OCI-LY3 (cell line): ENCODE measurements around the gene TRABD2B.

ENCODE experiments used
- H2AFZ ChIP-seq: fragments of 200-600, 300-600 bp; shearing (Covaris generic); 2 replicates; pipeline ENCODE4 v1.6.0; 2014; ENCODE audit warnings: antibody characterized with exemption, low read depth, low read length
- H3K27ac ChIP-seq: fragments of 200-600, 300-600 bp; sonication (generic); 2 replicates; pipeline ENCODE4 v1.5.1; 2014; ENCODE audit warnings: mild to moderate bottlenecking, low read length, moderate library complexity, mixed read lengths
- H3K27me3 ChIP-seq: fragments of 200-600, 300-600 bp; sonication (generic); 2 replicates; pipeline ENCODE4 v1.6.1; 2014; ENCODE audit warnings: low read depth, low read length, mixed read lengths
- H3K36me3 ChIP-seq: fragments of 200-600, 300-600 bp; sonication (generic); replicated peaks from 2 replicates; pipeline ENCODE3; 2014; ENCODE audit warnings: low read depth, low read length, mixed read lengths
- H3K4me1 ChIP-seq: fragments of 300-600, 200-600 bp; sonication (generic); 2 replicates; pipeline ENCODE4 v1.6.1; 2014; ENCODE audit warnings: low read length, mixed read lengths
- H3K4me2 ChIP-seq: fragments of 200-600, 300-600 bp; sonication (generic); 2 replicates; pipeline ENCODE4 v1.6.1; 2014; ENCODE audit warnings: low read length, mixed read lengths
- H3K4me3 ChIP-seq: fragments of 300-600, 200-600 bp; sonication (generic); 2 replicates; pipeline ENCODE4 v1.5.1; 2014; ENCODE audit warnings: antibody characterized with exemption, mild to moderate bottlenecking, low read length, moderate library complexity
- H3K79me2 ChIP-seq: fragments of 300-600, 200-600 bp; shearing (Covaris generic); 2 replicates; pipeline ENCODE4 v1.6.1; 2014; ENCODE audit warnings: mild to moderate bottlenecking, low read length, mixed read lengths
- H3K9ac ChIP-seq: fragments of 300-600, 200-600 bp; shearing (Covaris generic); 2 replicates; pipeline ENCODE4 v1.6.0; 2014; ENCODE audit warnings: mild to moderate bottlenecking, low read length, moderate library complexity
- H3K9me3 ChIP-seq: fragments of 200-600, 300-600 bp; shearing (Covaris generic); 2 replicates; pipeline ENCODE4 v1.6.1; 2014; ENCODE audit warnings: low read length, mixed read lengths; ENCODE audit not compliant: insufficient read depth
- H4K20me1 ChIP-seq: fragments of 200-600, 300-600 bp; sonication (generic); 2 replicates; pipeline ENCODE4 v1.6.1; 2016; ENCODE audit warnings: low read length, mixed read lengths; ENCODE audit not compliant: insufficient read depth
- CTCF ChIP-seq: fragments of 200-600, 300-600 bp; sonication (generic); IDR thresholded peaks from 2 replicates; pipeline ENCODE4 v1.5.1; 2014; ENCODE audit warnings: antibody characterized with exemption, low read length, low read depth
- EZH2phosphoT487 ChIP-seq: fragments of 200-600 bp; shearing (Covaris generic); IDR thresholded peaks from 2 replicates; pipeline ENCODE4 v1.6.1; 2018; ENCODE audit warnings: antibody characterized with exemption, mixed run types, low read depth

The TRABD2B gene

DNA sequence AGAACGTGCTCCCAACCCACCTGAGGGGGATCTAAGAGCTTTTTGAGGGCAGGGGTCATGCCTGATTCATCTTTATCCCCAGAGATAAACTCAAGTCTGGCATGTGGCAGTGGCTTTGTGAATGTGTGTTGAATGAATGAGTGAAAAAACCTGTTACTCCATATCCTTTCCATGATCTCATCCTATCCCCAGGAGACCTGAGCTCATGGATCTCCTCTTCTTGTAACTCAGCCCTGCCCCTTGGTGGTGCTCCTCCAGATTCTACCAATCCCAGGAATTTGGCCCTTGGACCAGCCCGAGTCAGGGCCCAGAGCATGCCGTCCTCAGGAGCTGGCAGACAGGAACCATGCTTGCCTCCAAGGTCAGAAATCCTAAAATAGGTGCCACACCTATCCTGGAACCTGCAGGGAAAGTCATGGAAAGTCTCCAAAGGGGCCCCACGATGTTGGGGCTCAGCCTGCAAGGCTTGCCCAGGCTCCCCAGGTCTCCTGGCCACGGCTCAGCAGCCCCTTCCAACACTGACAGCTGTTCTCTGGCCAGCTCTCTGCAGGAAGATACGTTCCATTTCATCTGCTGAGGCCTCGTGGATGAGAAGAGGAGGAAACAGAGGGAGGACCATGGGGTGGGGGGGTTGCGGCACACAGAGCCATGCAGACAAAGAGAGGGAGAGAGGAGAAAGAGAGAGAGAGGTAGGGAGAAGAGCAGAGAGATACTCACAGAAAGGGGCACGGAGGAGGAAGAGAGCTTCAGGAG, 214.6 kb downstream of the TRABD2B start:
- Histone ChIP-seq H3K27me3 (no peaks in the 10 kb centered on the region), H3K4me2 (no peak overlapping the region)
- TF ChIP-seq CTCF (no peak), EZH2phosphoT487 (no peak)

GRCh38 chr1:47781171-47781959, 215.8 kb downstream of the TRABD2B start:
- no peak overlapping the region for H3K9ac ChIP-seq
- H3K4me3 ChIP-seq = no peak overlapping the region
- no peaks in the 10 kb centered on the region for H4K20me1 ChIP-seq
- TF ChIP-seq CTCF = no peak
- TF ChIP-seq EZH2phosphoT487 = no peak
- H2AFZ ChIP-seq = no peak overlapping the region
- no peaks in the 10 kb centered on the region for H3K79me2 ChIP-seq
- H3K27ac ChIP-seq = no peak overlapping the region
- H3K36me3 ChIP-seq = no peaks in the 10 kb centered on the region
- no peaks in the 10 kb centered on the region for H3K9me3 ChIP-seq
- no peak overlapping the region for H3K4me2 ChIP-seq
- H3K4me1 ChIP-seq = no peaks in the 10 kb centered on the region
- no peaks in the 10 kb centered on the region for H3K27me3 ChIP-seq

More for the DNA sequence above, 214.6 kb downstream of the TRABD2B start:
- no peak overlapping the region for H3K9ac ChIP-seq
- no peak overlapping the region for H3K27ac ChIP-seq
- no peaks in the 10 kb centered on the region for H3K79me2 ChIP-seq
- no peaks in the 10 kb centered on the region for H3K4me1 ChIP-seq
- H3K9me3 ChIP-seq = no peaks in the 10 kb centered on the region
- no peak overlapping the region for H2AFZ ChIP-seq
- no peak overlapping the region for H3K4me3 ChIP-seq
- no peaks in the 10 kb centered on the region for H3K36me3 ChIP-seq
- H4K20me1 ChIP-seq = no peaks in the 10 kb centered on the region

DNA sequence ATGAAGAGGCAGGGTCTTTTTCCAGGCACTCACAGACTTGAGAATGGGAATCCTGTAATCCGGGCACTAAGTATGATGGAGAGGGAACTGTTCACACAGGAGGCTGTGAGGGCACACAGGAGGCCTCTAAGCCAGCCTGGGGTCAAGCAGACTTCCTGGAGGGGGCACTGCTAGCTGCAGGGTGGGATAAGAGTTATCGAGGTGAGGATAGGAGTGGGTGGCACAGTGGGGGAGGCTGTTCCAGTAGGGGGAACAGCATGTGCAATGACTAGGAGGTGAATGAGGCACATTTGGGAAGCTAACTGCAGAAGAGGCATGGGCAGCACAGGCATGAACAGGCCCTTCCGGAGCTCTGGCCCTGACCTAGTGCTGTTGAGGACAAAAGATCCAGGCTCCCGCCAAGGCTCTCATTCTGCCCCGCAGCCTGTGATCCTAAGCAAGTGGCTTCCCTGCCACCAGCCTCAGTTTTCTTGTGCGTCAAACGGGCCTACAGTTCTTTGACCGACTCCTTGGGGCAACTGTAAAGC, 216.7 kb downstream of the TRABD2B start:
- Histone ChIP-seq H3K9ac (no peak overlapping the region), H4K20me1 (no peaks in the 10 kb centered on the region), H3K27me3 (no peaks in the 10 kb centered on the region), H3K9me3 (no peaks in the 10 kb centered on the region), H3K4me3 (no peak overlapping the region), H3K79me2 (no peaks in the 10 kb centered on the region), H2AFZ (no peak overlapping the region), H3K36me3 (no peaks in the 10 kb centered on the region), H3K27ac (no peak overlapping the region), H3K4me2 (no peak overlapping the region), H3K4me1 (no peaks in the 10 kb centered on the region)
- TF ChIP-seq EZH2phosphoT487 (no peak), CTCF (no peak)

DNA sequence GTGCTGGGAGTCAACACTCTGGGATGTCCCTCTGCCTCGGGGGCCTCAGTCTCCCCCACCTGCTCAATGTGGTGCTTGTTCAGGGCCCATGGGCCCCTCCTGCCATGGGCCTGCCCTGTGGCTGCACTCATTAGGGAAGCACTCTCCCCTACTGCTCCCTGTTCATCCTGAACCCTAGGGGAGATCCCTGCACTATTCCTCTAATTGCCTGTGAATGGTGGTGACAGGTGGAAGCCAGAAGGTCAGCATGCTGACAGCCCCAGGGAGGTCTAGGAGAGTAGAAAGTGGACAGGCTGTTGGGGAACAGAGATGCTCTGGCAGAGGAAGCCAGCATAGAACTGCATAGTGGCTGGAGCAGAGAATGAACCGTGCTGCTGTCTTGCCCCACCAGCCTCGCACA, 217.6 kb downstream of the TRABD2B start:
- Histone ChIP-seq H3K27ac (no peak overlapping the region), H3K9me3 (no peaks in the 10 kb centered on the region), H3K4me2 (no peak overlapping the region), H3K36me3 (no peaks in the 10 kb centered on the region), H3K4me1 (no peaks in the 10 kb centered on the region), H4K20me1 (no peaks in the 10 kb centered on the region), H3K79me2 (no peaks in the 10 kb centered on the region), H3K4me3 (no peak overlapping the region), H3K9ac (no peak overlapping the region), H3K27me3 (no peaks in the 10 kb centered on the region), H2AFZ (no peak overlapping the region)
- TF ChIP-seq CTCF (no peak), EZH2phosphoT487 (no peak)
